HepG2 (cell line): Measurements from ENCODE around the gene NME7. TPM values are rescaled to one million over a fixed set of nuclear protein-coding genes. Genes with fewer than 3 reads are reported as not detected.

Experiments used
- ATAC-seq: fragments of 200-7000 bp; cut with Tn5 transposase; 3 replicates; pipeline ENCODE4 v1.9.1; 2020; ENCODE audit warnings: mild to moderate bottlenecking, moderate library complexity
- BruUV-seq: library from RNA; stranded (reverse); fragments of 400-500 nt; replicated peaks from 2 replicates; lab custom pipeline; 2021; lab: Mats Ljungman, UMichigan
- CTCF ChIA-PET: fragments of 300-600 bp; formaldehyde crosslinking; extraction: SDS; loops from one replicate; lab custom pipeline; 2021; ENCODE audit warnings: low total read pairs, inconsistent platforms, low intra/inter-chr PET ratio; lab: Yijun Ruan, JAX
- POLR2A ChIA-PET: fragments of 350-600 bp; sonication (Branson Sonifier 250); formaldehyde crosslinking; loops from one replicate; lab custom pipeline; 2020; ENCODE audit warnings: antibody characterized with exemption, inconsistent platforms; lab: Yijun Ruan, JAX
- DNase-seq: peaks from one replicate; pipeline ENCODE4 v3.0.0-alpha.2; 2015; ENCODE audit warnings: low spot score
- FAIRE-seq: peaks from 3 replicates; lab custom pipeline; 2011; peaks lifted over from hg19 to GRCh38; lab: Jason Lieb, UNC
- H2AFZ ChIP-seq: one replicate; pipeline ENCODE4 v1.6.1; 2011; ENCODE audit warnings: low read length, inconsistent platforms
- H3K27ac ChIP-seq: fragments of 300-600 bp; 3 replicates; pipeline ENCODE4 v1.8.0; 2011; ENCODE audit warnings: mixed run types, mild to moderate bottlenecking, mixed read lengths, low read length, inconsistent platforms; ENCODE audit not compliant: insufficient read depth; ENCODE audit errors: extremely low read length
- H3K27me3 ChIP-seq, 2 experiments: fragments of 200-600 bp in 1 of 2; 2 replicates in 1 of 2; 3 replicates in 1 of 2; pipeline versions ENCODE4 v1.6.0 to v1.8.0; 2011; ENCODE audit warnings: low read length in 2 of 2, mild to moderate bottlenecking in 2 of 2, moderate library complexity in 2 of 2, inconsistent platforms in 1 of 2; ENCODE audit not compliant: insufficient read depth in 2 of 2, control insufficient read depth in 1 of 2
- H3K36me3 ChIP-seq, 2 experiments: fragments of 200-600 bp in 1 of 2; replicated peaks in 1 of 2; 2 replicates in 1 of 2; 3 replicates in 1 of 2; pipeline versions ENCODE4 v1.5.1 to v1.8.0; 2011; ENCODE audit warnings: low read length in 2 of 2, inconsistent platforms in 1 of 2; ENCODE audit not compliant: insufficient read depth in 2 of 2, control insufficient read depth in 1 of 2
- H3K4me1 ChIP-seq: 2 replicates; pipeline ENCODE4 v1.5.1; 2012; ENCODE audit warnings: low read length, inconsistent platforms; ENCODE audit not compliant: insufficient read depth
- H3K4me2 ChIP-seq: 2 replicates; pipeline ENCODE4 v1.6.0; 2011; ENCODE audit warnings: low read depth, low read length, inconsistent platforms
- H3K4me3 ChIP-seq, 3 experiments: fragments of 200-600 bp in 1 of 3; sonication (generic), shearing (Covaris generic) in 1 of 3; replicated peaks in 1 of 3; 2 replicates each; pipeline ENCODE4 v1.5.1; 2011 to 2016; ENCODE audit warnings: low read length in 3 of 3, inconsistent platforms in 2 of 3, low read depth in 2 of 3, mild to moderate bottlenecking in 2 of 3, control low read depth in 1 of 3, mixed read lengths in 1 of 3; ENCODE audit not compliant: insufficient read depth in 1 of 3
- H3K79me2 ChIP-seq: one replicate; pipeline ENCODE4 v1.6.1; 2011; ENCODE audit warnings: low read length, inconsistent platforms; ENCODE audit not compliant: insufficient read depth
- H3K9ac ChIP-seq: 2 replicates; pipeline ENCODE4 v1.6.0; 2011; ENCODE audit warnings: mild to moderate bottlenecking, low read depth, low read length, inconsistent platforms; ENCODE audit not compliant: insufficient read depth
- H3K9me3 ChIP-seq: 2 replicates; pipeline ENCODE4 v1.5.1; 2012; ENCODE audit warnings: mild to moderate bottlenecking, low read length
- H4K20me1 ChIP-seq: 2 replicates; pipeline ENCODE4 v1.6.0; 2011; ENCODE audit warnings: inconsistent platforms, mild to moderate bottlenecking, low read length, moderate library complexity; ENCODE audit not compliant: insufficient read depth
- CHD4 ChIP-seq: fragments of 200-600 bp; sonication (generic); IDR thresholded peaks from 2 replicates; pipeline ENCODE4 v1.7.0; 2017; ENCODE audit warnings: mild to moderate bottlenecking, low read length, borderline replicate concordance
- ELF4 ChIP-seq: sonication (generic); formaldehyde crosslinking; IDR thresholded peaks from 2 replicates; pipeline ENCODE4 v1.5.0; 2020; ENCODE audit warnings: missing genetic modification reagents, mild to moderate bottlenecking, moderate library complexity, borderline replicate concordance
- LBX2 ChIP-seq: sonication (generic); formaldehyde crosslinking; IDR thresholded peaks from 2 replicates; pipeline ENCODE4 v1.5.0; 2020; ENCODE audit warnings: missing genetic modification reagents, mild to moderate bottlenecking, borderline replicate concordance
- MTERF4 ChIP-seq: sonication (generic); formaldehyde crosslinking; IDR thresholded peaks from 2 replicates; pipeline ENCODE4 v1.8.0; 2023; ENCODE audit warnings: mild to moderate bottlenecking, missing genetic modification reagents
- PTBP1 ChIP-seq: fragments of 200-400 bp; formaldehyde crosslinking; IDR thresholded peaks from 2 replicates; pipeline ENCODE4 v1.6.1; 2018; ENCODE audit warnings: low read length, low read depth; ENCODE audit not compliant: poor library complexity, severe bottlenecking
- SKI ChIP-seq: fragments of 450-650 bp; IDR thresholded peaks from one replicate; pipeline ENCODE4 v1.6.1; 2018; ENCODE audit warnings: mild to moderate bottlenecking; ENCODE audit not compliant: partially characterized antibody
- ZBTB34 ChIP-seq: sonication (generic); formaldehyde crosslinking; IDR thresholded peaks from 2 replicates; pipeline ENCODE4 v1.8.0; 2022; ENCODE audit warnings: mild to moderate bottlenecking, missing genetic modification reagents
- ZFP91 ChIP-seq: sonication (generic); formaldehyde crosslinking; IDR thresholded peaks from 2 replicates; pipeline ENCODE4 v1.9.0; 2022; ENCODE audit warnings: missing genetic modification reagents, mild to moderate bottlenecking, borderline replicate concordance
- ZNF205 ChIP-seq: IDR thresholded peaks from 2 replicates; pipeline ENCODE4 v1.6.1; 2018; ENCODE audit warnings: missing biosample characterization, missing genetic modification reagents
- ZNF570 ChIP-seq: sonication (generic); formaldehyde crosslinking; IDR thresholded peaks from 2 replicates; pipeline ENCODE4 v1.4.0; 2020; ENCODE audit warnings: mild to moderate bottlenecking, missing genetic modification reagents, borderline replicate concordance
- WGBS: methylation state at CpG from one replicate; pipeline ENCODE4 v1.1.6; 2017; ENCODE audit warnings: low lambda C conversion rate; 5-methylcytosine and 5-hydroxymethylcytosine counted together
- in situ Hi-C: cut with HindIII; loops from 2 replicates; pipeline ENCODE4 v1.10.0; 2017; ENCODE audit warnings: low pct_unique_long_range_greater_than_20kb; ENCODE audit not compliant: extremely low pct_ligation_motif_present
- intact Hi-C: fragments of 100-400 bp; cut with micrococcal nuclease; formaldehyde crosslinking; loops from one replicate; pipeline ENCODE4 v1.10.0; 2022; ENCODE audit not compliant: unreplicated experiment
- polyA plus RNA-seq, 8 experiments: library from polyadenylated mRNA; depleted of rRNA in 3 of 8; stranded (reverse) in 7 of 8; unstranded in 1 of 8; fragments of >200 nt; fragmentation: Illumina TruSeq in 4 of 8; extraction: Trizol in 4 of 8; gene quantifications; 2 replicates each; pipeline versions ENCODE4 v1.2.1 to v1.2.3, GENCODE V29; 2011 to 2016; ENCODE audit warnings: low read depth in 4 of 8, missing spikeins in 1 of 8, mixed read lengths in 1 of 8; ENCODE audit not compliant: insufficient read depth in 1 of 8
- total RNA-seq, 5 experiments: library from RNA; depleted of rRNA; stranded (reverse); fragments of >200 nt; fragmentation: Illumina TruSeq; extraction: Trizol; gene quantifications; 2 replicates each; pipeline ENCODE4 v1.2.3, GENCODE V29; 2016; ENCODE audit warnings: low read depth in 1 of 5
- TF ChIP-seq, protein P1 (sequence below): sonication (generic); formaldehyde crosslinking; IDR thresholded peaks from 2 replicates; pipeline ENCODE4 v1.5.0; 2020; ENCODE audit warnings: missing genetic modification reagents, mild to moderate bottlenecking, borderline replicate concordance

NME7 gene
- total and polyA plus RNA-seq, 2 of the 13 experiments (the other 11 are each of a cell fraction or from before 2014, with no cell fraction given) = 9.4 to 22.5 TPM

DNA sequence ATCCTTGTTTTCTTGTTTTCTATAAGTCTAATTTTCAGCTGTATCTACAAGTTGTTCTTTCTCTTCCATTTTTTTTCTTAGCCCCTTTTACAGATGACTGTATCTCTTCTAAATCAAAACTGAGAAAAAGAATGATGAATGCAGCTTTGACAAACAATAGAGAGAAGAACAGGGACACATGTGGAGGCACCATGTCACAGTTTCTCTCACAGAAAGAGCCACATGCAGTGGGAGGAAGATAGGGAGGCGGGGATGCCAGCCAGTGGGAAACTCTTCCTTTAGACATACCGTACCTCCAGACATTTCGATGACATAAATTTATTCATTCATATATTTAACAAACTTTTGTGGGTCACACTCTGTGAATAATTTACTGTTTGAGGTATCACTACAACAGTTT is 45.5 kb downstream of the NME7 start:
- Histone ChIP-seq H3K4me2 (no peak overlapping the region), H3K4me1 (no peaks in the 10 kb centered on the region), H3K27ac (no peak overlapping the region), H3K4me3 (no peak overlapping the region), H3K27me3 (no peaks in the 10 kb centered on the region), H2AFZ (no peak overlapping the region), H4K20me1 (no peaks in the 10 kb centered on the region), H3K36me3 (no peaks in the 10 kb centered on the region), H3K79me2 (no peaks in the 10 kb centered on the region), H3K9ac (no peak overlapping the region), H3K9me3 (no peaks in the 10 kb centered on the region)
- POLR2A ChIA-PET = no interaction called here
- intact Hi-C loops = no loop called here
- 96% methylated on average over 3 of the region's 3 CpGs for WGBS
- in situ Hi-C loops = no loop called here
- DNase-seq (no peak), ATAC-seq (no peak), FAIRE-seq (no peak)
- CTCF ChIA-PET = no interaction called here
- TF ChIP-seq, protein P1, sequence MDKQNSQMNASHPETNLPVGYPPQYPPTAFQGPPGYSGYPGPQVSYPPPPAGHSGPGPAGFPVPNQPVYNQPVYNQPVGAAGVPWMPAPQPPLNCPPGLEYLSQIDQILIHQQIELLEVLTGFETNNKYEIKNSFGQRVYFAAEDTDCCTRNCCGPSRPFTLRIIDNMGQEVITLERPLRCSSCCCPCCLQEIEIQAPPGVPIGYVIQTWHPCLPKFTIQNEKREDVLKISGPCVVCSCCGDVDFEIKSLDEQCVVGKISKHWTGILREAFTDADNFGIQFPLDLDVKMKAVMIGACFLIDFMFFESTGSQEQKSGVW = no peak
- TF ChIP-seq MTERF4 (CRISPR knock-in tag) = no peak
- no peak for TF ChIP-seq LBX2 (CRISPR knock-in tag)
- no peak for TF ChIP-seq CHD4
- no TSS peak for BruUV-seq

- in situ Hi-C loops (no loop called here), intact Hi-C loops (no loop called here)
- ATAC-seq (no peak), DNase-seq (no peak), FAIRE-seq (no peak)
- Histone ChIP-seq H3K4me2 (no peak overlapping the region), H3K4me3 (no peak overlapping the region), H3K27me3 (no peaks in the 10 kb centered on the region), H3K27ac (no peak overlapping the region), H3K79me2 (no peaks in the 10 kb centered on the region), H3K4me1 (no peaks in the 10 kb centered on the region), H2AFZ (no peak overlapping the region), H3K9ac (no peak overlapping the region), H3K9me3 (no peaks in the 10 kb centered on the region), H4K20me1 (no peaks in the 10 kb centered on the region), H3K36me3 (no peaks in the 10 kb centered on the region)
- TF ChIP-seq ZFP91 (CRISPR knock-in tag) = no peak
- no peak for TF ChIP-seq ZNF570 (CRISPR knock-in tag)
- TF ChIP-seq SKI = no peak
- no peak for TF ChIP-seq ELF4 (CRISPR knock-in tag)
- TF ChIP-seq ZBTB34 (CRISPR knock-in tag) = no peak
- no peak for TF ChIP-seq ZNF205
- no peak for TF ChIP-seq PTBP1
- CTCF ChIA-PET = no interaction called here
- WGBS = 93% methylated on average over 1 of the region's 1 CpG
- POLR2A ChIA-PET = no interaction called here
- BruUV-seq = no TSS peak
These were observed 46.1 kb downstream of the NME7 start for GRCh38 chr1:169321539-169321938.
